ENCODE measurements around the gene NCKAP5. TPM values are rescaled to one million over a fixed set of nuclear protein-coding genes. Genes with fewer than 3 reads are reported as not detected.

The NCKAP5 gene
- total RNA-seq, 2 donors from 2014 or later, result 2.0 to 7.1 TPM

GRCh38 chr2:132923787-132924186, 644.5 kb downstream of the NCKAP5 start:
- no peak for TF ChIP-seq POLR2A (IDR thresholded peaks at IDR 0.05)
- no peak for TF ChIP-seq POLR2AphosphoS5 (IDR thresholded peaks at IDR 0.05)
- TF ChIP-seq CTCF (IDR thresholded peaks at IDR 0.05), result no peak
- 42% methylated on average over 3 of the region's 3 CpGs for WGBS
- Histone ChIP-seq H3K36me3 (no peaks in the 10 kb centered on the region), H3K4me3 (no peak overlapping the region), H3K27me3 (replicated peaks; ENCODE audit: insufficient read depth) (no peaks in the 10 kb centered on the region), H3K4me1 (replicated peaks) (no peaks in the 10 kb centered on the region), H3K9me3 (no peaks in the 10 kb centered on the region), H3K27ac (no peak overlapping the region)
- DNase-seq (ENCODE audit: low spot score), result no peak
- intact Hi-C loops (cut with DNase I), result no loop called here

- intact Hi-C loops (cut with DNase I), result no loop called here
- WGBS, result 33% methylated on average over 6 of the region's 6 CpGs
- no peak for TF ChIP-seq CTCF (IDR thresholded peaks at IDR 0.05)
- TF ChIP-seq POLR2A (IDR thresholded peaks at IDR 0.05), result no peak
- TF ChIP-seq POLR2AphosphoS5 (IDR thresholded peaks at IDR 0.05), result no peak
- H3K4me1 ChIP-seq (replicated peaks), result no peaks in the 10 kb centered on the region
- no peaks in the 10 kb centered on the region for H3K36me3 ChIP-seq
- H3K9me3 ChIP-seq, result no peaks in the 10 kb centered on the region
- no peak for DNase-seq (ENCODE audit: low spot score)
- H3K27ac ChIP-seq, result no peak overlapping the region
- no peak overlapping the region for H3K4me3 ChIP-seq
- no peaks in the 10 kb centered on the region for H3K27me3 ChIP-seq (replicated peaks; ENCODE audit: insufficient read depth)
Observed at GRCh38 chr2:132915812-132916549, 652.3 kb downstream of the NCKAP5 start.

- no peaks in the 10 kb centered on the region for H3K36me3 ChIP-seq
- no peak for DNase-seq (ENCODE audit: low spot score)
- 50% methylated on average over 8 of the region's 8 CpGs for WGBS
- no peaks in the 10 kb centered on the region for H3K27me3 ChIP-seq (replicated peaks; ENCODE audit: insufficient read depth)
- intact Hi-C loops (cut with DNase I), result no loop called here
- no peaks in the 10 kb centered on the region for H3K9me3 ChIP-seq
- no peaks in the 10 kb centered on the region for H3K4me1 ChIP-seq (replicated peaks)
- H3K4me3 ChIP-seq, result no peak overlapping the region
- no peak overlapping the region for H3K27ac ChIP-seq
- TF ChIP-seq POLR2AphosphoS5 (IDR thresholded peaks at IDR 0.05), result no peak
Observed at GRCh38 chr2:132911726-132912724, 656.2 kb downstream of the NCKAP5 start.

- Histone ChIP-seq H3K4me3 (no peak overlapping the region), H3K9me3 (no peaks in the 10 kb centered on the region), H3K4me1 (replicated peaks) (no peaks in the 10 kb centered on the region), H3K27me3 (replicated peaks; ENCODE audit: insufficient read depth) (no peaks in the 10 kb centered on the region), H3K36me3 (no peaks in the 10 kb centered on the region), H3K27ac (no peak overlapping the region)
- DNase-seq (ENCODE audit: low spot score), result no peak
- no peak for TF ChIP-seq POLR2A (IDR thresholded peaks at IDR 0.05)
- intact Hi-C loops (cut with DNase I), result no loop called here
Observed at GRCh38 chr2:132910432-132910831, 657.8 kb downstream of the NCKAP5 start.

- H3K4me1 ChIP-seq (replicated peaks), result no peaks in the 10 kb centered on the region
- no peaks in the 10 kb centered on the region for H3K9me3 ChIP-seq
- no peaks in the 10 kb centered on the region for H3K36me3 ChIP-seq
- H3K27ac ChIP-seq, result no peak overlapping the region
- TF ChIP-seq CTCF (IDR thresholded peaks at IDR 0.05) (no peak), POLR2A (IDR thresholded peaks at IDR 0.05) (no peak), POLR2AphosphoS5 (IDR thresholded peaks at IDR 0.05) (no peak)
- H3K27me3 ChIP-seq (replicated peaks; ENCODE audit: insufficient read depth), result no peaks in the 10 kb centered on the region
- WGBS, result 81% methylated on average over 2 of the region's 2 CpGs
- intact Hi-C loops (cut with DNase I), result no loop called here
- no peak overlapping the region for H3K4me3 ChIP-seq
- no peak for DNase-seq (ENCODE audit: low spot score)
Observed at GRCh38 chr2:132909427-132909826, 658.8 kb downstream of the NCKAP5 start.

Measured in prostate gland (tissue), 2 donors.